ENCODE measurements around the gene MLIP.

GRCh38 chr6:54214286-54214685 is 103.0 kb downstream of the MLIP start:
- TF ChIP-seq POLR2A (IDR thresholded peaks at IDR 0.05) (no peak), CTCF (IDR thresholded peaks at IDR 0.05) (no peak), EP300 (IDR thresholded peaks at IDR 0.05) (no peak)
